GM19463 (cell line): ENCODE measurements around the gene ETV7.

Source experiments
- ATAC-seq: cut with Tn5 transposase; IDR thresholded peaks from one replicate; pipeline ENCODE4 v1.9.1; 2021; ENCODE audit warnings: mild to moderate bottlenecking, moderate library complexity; ENCODE audit not compliant: unreplicated experiment

The ETV7 gene

GRCh38 chr6:36324715-36325114, 62.8 kb downstream of the ETV7 start:
- ATAC-seq, result no peak

- ATAC-seq, result no peak
Observed at GRCh38 chr6:36324191-36324590, 63.3 kb downstream of the ETV7 start.

GRCh38 chr6:36323062-36323461, 64.4 kb downstream of the ETV7 start:
- ATAC-seq, result no peak

- no peak for ATAC-seq
Observed at GRCh38 chr6:36322591-36322990, 64.9 kb downstream of the ETV7 start.

- ATAC-seq, result no peak
Observed at GRCh38 chr6:36320475-36320874, 67.0 kb downstream of the ETV7 start.

GRCh38 chr6:36319821-36320220, 67.6 kb downstream of the ETV7 start:
- ATAC-seq, result no peak

- no peak for ATAC-seq
Observed at GRCh38 chr6:36319436-36319762, 68.1 kb downstream of the ETV7 start.

GRCh38 chr6:36318690-36319435, 68.6 kb downstream of the ETV7 start:
- no peak for ATAC-seq

GRCh38 chr6:36317623-36318022, 69.8 kb downstream of the ETV7 start:
- no peak for ATAC-seq
